GM19467 (cell line): ENCODE data around the gene TAPT1.

ENCODE experiments used
- ATAC-seq: cut with Tn5 transposase; IDR thresholded peaks from one replicate; pipeline ENCODE4 v1.9.1; 2021; ENCODE audit warnings: mild to moderate bottlenecking, moderate library complexity; ENCODE audit not compliant: unreplicated experiment

Gene TAPT1

GRCh38 chr4:16248605-16249004 is 22.3 kb upstream of the TAPT1 start:
- no peak for ATAC-seq

GRCh38 chr4:16245241-16245640 is 19.0 kb upstream of the TAPT1 start:
- ATAC-seq, result no peak

GRCh38 chr4:16243285-16243684 is 17.0 kb upstream of the TAPT1 start:
- ATAC-seq, result no peak

DNA sequence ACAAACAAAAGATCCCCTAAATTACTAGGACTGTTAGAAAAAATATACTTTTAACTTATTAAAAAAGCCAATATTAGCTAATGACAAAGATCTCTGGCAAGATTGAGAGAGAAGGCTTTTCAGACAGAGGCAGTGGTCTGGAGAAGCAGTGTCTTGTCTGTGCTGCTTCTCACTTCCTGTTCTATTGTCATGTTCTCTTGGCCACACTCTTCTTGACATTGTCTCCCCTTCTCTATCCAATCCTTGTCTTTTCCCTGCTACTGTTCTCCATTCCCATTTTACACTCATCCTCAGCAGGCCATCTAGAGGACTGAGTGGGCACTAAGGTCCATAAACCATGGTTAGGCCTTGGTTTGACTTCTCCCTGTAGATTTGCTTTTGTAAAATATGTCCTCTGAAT is 14.0 kb upstream of the TAPT1 start:
- ATAC-seq, result no peak

- no peak for ATAC-seq
Observed at GRCh38 chr4:16239086-16239485, 12.8 kb upstream of the TAPT1 start.

GRCh38 chr4:16238327-16238726 is 12.1 kb upstream of the TAPT1 start:
- ATAC-seq, result no peak

- ATAC-seq, result no peak
Observed at GRCh38 chr4:16237715-16238114, 11.4 kb upstream of the TAPT1 start.

GRCh38 chr4:16236402-16237023 is 10.2 kb upstream of the TAPT1 start:
- no peak for ATAC-seq

- no peak for ATAC-seq
Observed at GRCh38 chr4:16235209-16235608, 8.9 kb upstream of the TAPT1 start.

- ATAC-seq, result no peak
Observed at GRCh38 chr4:16233569-16234177, 7.4 kb upstream of the TAPT1 start.

DNA sequence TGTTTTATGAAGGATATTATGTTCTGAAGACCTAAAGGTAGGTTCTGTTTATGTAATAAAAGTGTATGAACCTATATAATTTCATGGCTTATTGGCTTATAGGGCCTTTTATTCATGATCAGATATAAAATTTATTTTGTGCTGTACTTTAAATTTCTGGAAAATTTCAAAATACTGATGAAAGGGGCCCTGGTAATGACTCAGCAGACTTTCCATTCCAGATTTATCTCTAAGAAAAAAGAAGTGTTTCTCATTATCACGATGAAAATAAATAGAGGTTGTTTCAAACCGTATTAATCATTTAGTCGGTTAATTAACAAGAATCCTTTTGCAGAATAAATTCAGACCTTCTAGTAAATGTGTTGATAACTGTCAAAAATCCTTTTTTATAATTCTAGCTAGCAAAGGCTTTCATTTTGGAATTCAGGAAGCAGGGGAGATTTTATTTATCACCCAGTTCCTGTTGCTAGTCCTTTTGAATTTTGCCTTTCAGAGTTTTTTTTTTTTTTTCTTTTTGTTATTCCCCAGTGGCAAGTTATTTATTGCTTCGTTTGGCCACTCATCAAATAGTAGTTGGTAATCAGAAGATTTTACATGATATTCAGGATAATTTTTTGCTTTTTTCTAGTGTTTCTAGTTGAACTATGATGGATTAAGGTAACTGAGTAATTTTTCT is 5.4 kb upstream of the TAPT1 start:
- no peak for ATAC-seq

DNA sequence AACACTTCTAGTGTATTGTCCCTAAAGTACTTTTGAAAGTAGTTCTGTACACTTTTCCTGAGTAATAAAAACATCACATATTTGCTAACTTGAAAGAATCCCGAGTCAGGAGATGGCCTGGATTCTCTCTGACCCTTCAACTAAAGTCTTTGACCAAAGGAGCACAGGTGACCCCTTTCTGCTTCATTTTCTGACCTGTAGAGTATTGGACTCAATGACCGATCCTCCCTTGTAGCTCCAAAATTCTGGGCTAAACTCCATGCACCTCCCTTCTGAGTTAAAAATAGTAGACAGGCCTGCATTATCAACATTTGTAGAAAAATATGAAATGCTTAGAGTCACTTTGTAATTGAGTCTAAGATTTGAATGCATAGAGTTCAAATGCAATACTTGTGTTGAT is 4.0 kb upstream of the TAPT1 start:
- no peak for ATAC-seq

DNA sequence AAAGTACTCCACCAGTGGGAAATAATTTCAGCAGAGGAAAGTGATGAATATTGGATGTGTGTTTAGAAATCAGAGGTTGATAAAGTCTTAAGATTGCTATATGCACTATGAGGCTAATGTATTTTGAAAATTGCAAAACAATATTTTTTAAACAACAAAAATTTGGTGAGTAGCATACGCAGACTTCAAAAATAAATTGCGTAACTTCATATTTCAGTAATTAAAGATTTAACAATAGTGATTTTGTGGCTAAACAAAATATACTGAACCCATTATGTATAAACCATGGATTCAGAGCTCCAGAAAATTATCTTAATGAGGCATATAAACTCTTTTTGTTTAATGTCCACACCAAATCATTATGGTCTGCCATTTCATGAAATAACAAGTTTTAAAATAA is 3.3 kb upstream of the TAPT1 start:
- no peak for ATAC-seq

DNA sequence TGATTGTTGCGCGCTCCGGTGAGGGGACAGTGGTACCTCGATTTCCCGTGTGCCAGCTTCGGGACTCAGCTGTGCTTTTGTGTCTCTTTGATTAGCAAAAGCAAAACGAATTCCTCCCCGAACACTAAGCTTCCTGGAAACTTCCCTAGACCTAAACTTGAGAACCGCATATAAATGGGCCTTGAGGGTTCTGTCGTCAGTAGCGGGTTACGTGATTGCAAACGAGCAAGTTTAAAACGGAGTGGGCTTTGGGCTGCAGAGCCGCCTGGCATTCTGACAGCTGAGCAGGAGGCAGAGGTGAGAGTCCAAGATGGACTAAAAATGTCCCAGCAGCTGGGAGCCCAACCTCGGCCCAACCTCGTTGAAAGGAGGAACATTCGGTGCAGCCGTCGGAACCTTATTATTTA is 1.2 kb upstream of the TAPT1 start:
- no peak for ATAC-seq

DNA sequence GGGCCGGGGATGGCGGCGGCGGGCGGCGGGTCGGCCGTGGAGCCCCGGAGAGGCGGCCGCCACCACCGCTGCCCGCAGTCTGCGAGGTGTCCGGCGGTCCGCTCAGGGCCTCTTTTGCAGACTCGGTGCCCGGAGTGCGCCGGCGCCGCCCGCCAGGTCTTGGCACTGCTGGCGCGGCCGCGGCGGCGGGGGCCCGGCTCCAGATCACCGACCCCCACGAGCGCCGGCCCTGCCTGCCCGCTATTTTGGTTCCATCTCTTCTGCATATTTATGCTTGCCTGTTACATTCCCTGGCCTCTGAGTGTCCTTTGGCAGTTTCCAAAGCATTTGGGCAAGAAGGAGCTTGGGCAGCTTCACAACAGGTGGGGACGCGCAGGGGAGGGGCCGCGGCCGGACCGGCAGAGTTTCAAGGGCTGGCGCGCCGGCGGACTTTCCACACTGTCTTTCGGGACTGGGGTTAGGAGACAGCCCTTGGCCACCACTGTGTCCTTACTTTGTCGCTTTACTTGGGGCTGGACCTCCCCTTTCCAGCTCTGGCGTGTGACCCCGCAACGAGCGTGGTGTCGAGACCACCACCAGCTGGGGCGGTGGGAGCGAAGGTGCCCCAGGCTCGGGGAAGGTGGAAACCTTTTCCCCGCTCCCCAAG is 668 bp upstream of the TAPT1 start:
- ATAC-seq, result peak; percentile 41

GRCh38 chr4:16225167-16225862 is 956 bp downstream of the TAPT1 start:
- no peak for ATAC-seq

- no peak for ATAC-seq
Observed at GRCh38 chr4:16224264-16225166, 1.8 kb downstream of the TAPT1 start.

GRCh38 chr4:16222957-16223527 is 3.2 kb downstream of the TAPT1 start:
- ATAC-seq, result no peak

- no peak for ATAC-seq
Observed at GRCh38 chr4:16218950-16219349, 7.3 kb downstream of the TAPT1 start.
